ENCODE data around the gene MKS1. TPM values are rescaled to one million over a fixed set of nuclear protein-coding genes. Genes with fewer than 3 reads are reported as not detected.

Gene MKS1
- total RNA-seq, 3 donors from 2014 or later = 17.0 to 22.0 (median 20.0) TPM

GRCh38 chr17:58183514-58183913, 35.5 kb downstream of the MKS1 start:
- Mint-ChIP-seq H3K4me1 (ENCODE audit: low read depth) (peaks cover 3% of the 10 kb centered on the region), H3K27me3 (ENCODE audit: low read depth) (no peaks in the 10 kb centered on the region), H3K9me3 (no peaks in the 10 kb centered on the region), H3K36me3 (ENCODE audit: insufficient read depth) (no peaks in the 10 kb centered on the region), H3K4me3 (no peak overlapping the region)
- ATAC-seq (no peak), DNase-seq (no peak)

- DNase-seq = no peak
- H3K9me3 Mint-ChIP-seq = no peaks in the 10 kb centered on the region
- ATAC-seq = no peak
- H3K36me3 Mint-ChIP-seq (ENCODE audit: insufficient read depth) = no peaks in the 10 kb centered on the region
- peaks cover 4% of the 10 kb centered on the region for H3K27me3 Mint-ChIP-seq (ENCODE audit: low read depth)
- peaks cover 3% of the 10 kb centered on the region for H3K4me1 Mint-ChIP-seq (ENCODE audit: low read depth)
- H3K4me3 Mint-ChIP-seq = no peak overlapping the region
These were observed 37.3 kb downstream of the MKS1 start for GRCh38 chr17:58181796-58182195.

GRCh38 chr17:58176200-58176599, 42.9 kb downstream of the MKS1 start:
- DNase-seq (no peak), ATAC-seq (no peak)
- H3K9me3 Mint-ChIP-seq = no peaks in the 10 kb centered on the region
- H3K27me3 Mint-ChIP-seq (ENCODE audit: low read depth) = peaks cover 7% of the 10 kb centered on the region
- no peaks in the 10 kb centered on the region for H3K36me3 Mint-ChIP-seq (ENCODE audit: insufficient read depth)
- no peak overlapping the region for H3K4me3 Mint-ChIP-seq
- H3K4me1 Mint-ChIP-seq (ENCODE audit: low read depth) = peaks cover 14% of the 10 kb centered on the region

GRCh38 chr17:58174871-58175270, 44.2 kb downstream of the MKS1 start:
- Mint-ChIP-seq H3K9me3 (no peaks in the 10 kb centered on the region), H3K36me3 (ENCODE audit: insufficient read depth) (no peaks in the 10 kb centered on the region), H3K4me1 (ENCODE audit: low read depth) (peaks cover 25% of the 10 kb centered on the region), H3K4me3 (no peak overlapping the region), H3K27me3 (ENCODE audit: low read depth) (peaks cover 7% of the 10 kb centered on the region)
- ATAC-seq (no peak), DNase-seq (no peak)

GRCh38 chr17:58172369-58173071, 46.5 kb downstream of the MKS1 start:
- no peaks in the 10 kb centered on the region for H3K36me3 Mint-ChIP-seq (ENCODE audit: insufficient read depth)
- peaks cover 42% of the 10 kb centered on the region for H3K4me1 Mint-ChIP-seq (ENCODE audit: low read depth)
- no peak overlapping the region for H3K4me3 Mint-ChIP-seq
- DNase-seq (no peak), ATAC-seq (peak; percentile 80 to 86)
- H3K9me3 Mint-ChIP-seq = no peaks in the 10 kb centered on the region
- H3K27me3 Mint-ChIP-seq (ENCODE audit: low read depth) = peaks cover 5% of the 10 kb centered on the region

DNA sequence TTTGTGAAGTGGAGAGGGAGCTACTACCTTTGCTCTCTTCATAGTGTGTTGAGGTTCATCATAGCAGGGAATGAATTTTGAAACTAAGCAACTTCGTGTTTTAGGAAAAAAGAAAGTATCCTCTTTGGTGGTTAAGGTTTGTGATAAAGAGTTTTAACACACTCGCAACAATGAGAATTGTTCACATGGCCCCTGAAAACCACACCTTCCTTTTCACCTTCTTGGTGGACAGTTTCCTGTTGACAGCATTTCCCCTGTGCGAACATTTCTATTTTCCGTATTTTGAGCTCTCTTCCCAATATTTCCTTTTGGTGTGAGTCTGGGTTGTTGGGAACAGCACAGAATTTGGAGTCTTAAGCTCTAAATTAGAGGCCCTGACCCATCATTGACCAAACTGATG, 48.4 kb downstream of the MKS1 start:
- H3K9me3 Mint-ChIP-seq = no peaks in the 10 kb centered on the region
- DNase-seq = no peak
- peaks cover 48% of the 10 kb centered on the region for H3K4me1 Mint-ChIP-seq (ENCODE audit: low read depth)
- ATAC-seq = no peak
- H3K27me3 Mint-ChIP-seq (ENCODE audit: low read depth) = no peaks in the 10 kb centered on the region
- H3K36me3 Mint-ChIP-seq (ENCODE audit: insufficient read depth) = no peaks in the 10 kb centered on the region
- peak overlapping the region; percentile 7 for H3K4me3 Mint-ChIP-seq

DNA sequence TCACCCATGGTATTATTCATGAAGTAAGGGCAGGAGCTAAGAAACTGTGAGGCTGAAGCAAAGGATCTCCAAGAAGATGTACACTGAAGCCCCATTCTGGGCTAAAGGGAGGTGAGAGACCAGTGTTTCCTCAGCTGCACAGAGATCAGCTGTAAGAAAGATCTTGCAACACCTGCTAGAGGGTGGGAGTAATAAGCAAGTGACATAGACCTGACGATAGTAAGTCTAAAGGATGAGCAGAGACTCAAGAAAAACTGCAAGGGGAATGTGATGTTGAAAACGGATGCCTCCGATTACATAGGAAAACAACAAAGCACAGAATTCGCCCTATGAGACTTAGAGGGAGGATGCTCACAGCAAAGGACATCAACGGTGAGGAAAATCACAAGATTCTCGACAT, 52.4 kb downstream of the MKS1 start, which contains the start of gene OR4D2:
TSS of gene OR4D2 (plus strand) at position 301 of the 400 bp plus-strand sequence. CDS start 2,674 bp downstream, outside the sequence.
- no peaks in the 10 kb centered on the region for H3K9me3 Mint-ChIP-seq
- no peak within 1 kb of the TSS for H3K4me3 Mint-ChIP-seq
- ATAC-seq (no peak), DNase-seq (no peak)
- H3K36me3 Mint-ChIP-seq (ENCODE audit: insufficient read depth) = peaks cover 2% of the 10 kb centered on the region
- peaks cover 41% of the 10 kb centered on the region for H3K4me1 Mint-ChIP-seq (ENCODE audit: low read depth)
- no peaks in the 10 kb centered on the region for H3K27me3 Mint-ChIP-seq (ENCODE audit: low read depth)

DNA sequence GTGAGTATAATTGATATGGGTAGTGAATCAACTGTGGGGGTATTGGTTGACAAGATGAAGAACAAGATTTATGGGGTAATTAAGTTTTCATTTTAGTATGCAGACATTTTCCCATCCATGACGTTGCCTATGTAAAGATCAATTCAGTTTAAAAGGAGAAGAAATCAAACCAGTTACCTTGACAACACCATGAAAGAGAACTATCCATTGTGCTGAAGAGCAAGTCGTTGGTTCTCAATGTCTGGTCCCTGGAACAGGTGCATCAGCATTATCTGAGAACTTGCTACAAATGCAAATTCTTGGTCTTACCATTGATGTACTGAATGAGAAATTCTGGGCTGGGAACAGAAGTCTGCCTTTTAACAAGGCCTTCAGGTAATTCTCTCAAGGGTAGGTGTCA, 53.1 kb downstream of the MKS1 start:
- Mint-ChIP-seq H3K9me3 (no peaks in the 10 kb centered on the region), H3K4me3 (no peak overlapping the region), H3K27me3 (ENCODE audit: low read depth) (no peaks in the 10 kb centered on the region), H3K36me3 (ENCODE audit: insufficient read depth) (peaks cover 2% of the 10 kb centered on the region), H3K4me1 (ENCODE audit: low read depth) (peaks cover 36% of the 10 kb centered on the region)
- DNase-seq = no peak
- no peak for ATAC-seq

GRCh38 chr17:58161566-58161965, 57.5 kb downstream of the MKS1 start:
- Mint-ChIP-seq H3K9me3 (peaks cover 4% of the 10 kb centered on the region), H3K36me3 (ENCODE audit: insufficient read depth) (peaks cover 6% of the 10 kb centered on the region), H3K4me1 (ENCODE audit: low read depth) (peaks cover 30% of the 10 kb centered on the region), H3K27me3 (ENCODE audit: low read depth) (peaks cover 3% of the 10 kb centered on the region), H3K4me3 (no peak overlapping the region)
- DNase-seq (no peak), ATAC-seq (no peak)

GRCh38 chr17:58158181-58158580, 60.9 kb downstream of the MKS1 start:
- peaks cover 4% of the 10 kb centered on the region for H3K36me3 Mint-ChIP-seq (ENCODE audit: insufficient read depth)
- peaks cover 3% of the 10 kb centered on the region for H3K27me3 Mint-ChIP-seq (ENCODE audit: low read depth)
- ATAC-seq = no peak
- no peak overlapping the region for H3K4me3 Mint-ChIP-seq
- H3K9me3 Mint-ChIP-seq = peaks cover 4% of the 10 kb centered on the region
- no peak for DNase-seq
- peaks cover 58% of the 10 kb centered on the region for H3K4me1 Mint-ChIP-seq (ENCODE audit: low read depth)

GRCh38 chr17:58156839-58157803, 61.9 kb downstream of the MKS1 start:
- peaks cover 3% of the 10 kb centered on the region for H3K27me3 Mint-ChIP-seq (ENCODE audit: low read depth)
- DNase-seq (peak; percentile 32), ATAC-seq (peak; percentile 92 to 95)
- peaks cover 69% of the 10 kb centered on the region for H3K4me1 Mint-ChIP-seq (ENCODE audit: low read depth)
- peaks cover 4% of the 10 kb centered on the region for H3K36me3 Mint-ChIP-seq (ENCODE audit: insufficient read depth)
- peak overlapping the region; percentile 87 for H3K4me3 Mint-ChIP-seq
- peaks cover 4% of the 10 kb centered on the region for H3K9me3 Mint-ChIP-seq

Other genes starting within 250 kb of the MKS1 start
- 10 to 100 TPM; 23.8 to 25.1 (median 24.1) TPM for gene VEZF1, start 231.0 kb downstream of the MKS1 start, total RNA-seq
- gene SRSF1, start 212.0 kb downstream of the MKS1 start, total RNA-seq = 100 to 1,000 TPM; 588 to 666 (median 647) TPM
- 10 to 100 TPM; 40.3 to 43.5 (median 42.3) TPM for gene DYNLL2, start 135.8 kb downstream of the MKS1 start, total RNA-seq
- under 1 TPM; 0.14 to 0.33 (median 0.21) TPM for gene OR4D1, start 70.9 kb downstream of the MKS1 start, total RNA-seq
- not detected for gene OR4D2, start 52.3 kb downstream of the MKS1 start, total RNA-seq
- not detected for gene EPX, start 26.5 kb downstream of the MKS1 start, total RNA-seq
- gene LPO, start 19.3 kb upstream of the MKS1 start, total RNA-seq = under 1 TPM in 1 of 3 donors, not detected in 2; 0.18 TPM
- gene MPO, start 61.7 kb upstream of the MKS1 start, total RNA-seq = not detected
- 10 to 100 TPM; 38.6 to 49.6 (median 43.2) TPM for gene TSPOAP1, start 109.5 kb upstream of the MKS1 start, total RNA-seq
- 100 to 1,000 TPM; 144 to 154 (median 152) TPM for gene SUPT4H1, start 132.9 kb upstream of the MKS1 start, total RNA-seq
- under 1 TPM; 0.43 to 0.92 (median 0.73) TPM for gene RNF43, start 198.3 kb upstream of the MKS1 start, total RNA-seq